H1 (cell line): Measurements from ENCODE around the gene CREBBP. TPM values are rescaled to one million over a fixed set of nuclear protein-coding genes. Genes with fewer than 3 reads are reported as not detected.

ENCODE experiments used
- CTCF ChIA-PET: fragments of 300-600 bp; sonication (Branson Sonifier 250); formaldehyde crosslinking; loops from one replicate; lab custom pipeline; 2021; ENCODE audit not compliant: partially characterized antibody; lab: Charles Lee
- POLR2A ChIA-PET: fragments of 300-600 bp; sonication (Branson Sonifier 250); formaldehyde crosslinking; loops from one replicate; lab custom pipeline; 2021; ENCODE audit warnings: inconsistent platforms; ENCODE audit not compliant: partially characterized antibody; lab: Charles Lee
- DNase-seq, 2 experiments: peaks; one replicate each; pipeline versions ENCODE4 v3.0.0 to v3.0.0-alpha.2; 2010 to 2022; ENCODE audit warnings: low spot score in 2 of 2, low read depth in 1 of 2, mixed read lengths in 1 of 2
- FAIRE-seq: peaks from 2 replicates; lab custom pipeline; 2011; peaks lifted over from hg19 to GRCh38; lab: Jason Lieb, UNC
- H2AFZ ChIP-seq: 2 replicates; pipeline ENCODE4 v1.8.1; 2012; ENCODE audit warnings: low read length, inconsistent platforms
- H2AK5ac ChIP-seq: 2 replicates; pipeline ENCODE4 v1.6.1; 2013; ENCODE audit warnings: low read depth, low read length
- H2BK120ac ChIP-seq: replicated peaks from 2 replicates; pipeline ENCODE3; 2013; ENCODE audit warnings: low read depth, low read length, inconsistent platforms
- H2BK12ac ChIP-seq: 2 replicates; pipeline ENCODE4 v1.6.1; 2013; ENCODE audit warnings: low read depth, low read length
- H2BK15ac ChIP-seq: 2 replicates; pipeline ENCODE4 v1.6.1; 2013; ENCODE audit warnings: low read length
- H2BK20ac ChIP-seq: 2 replicates; pipeline ENCODE4 v1.6.1; 2013; ENCODE audit warnings: low read length
- H2BK5ac ChIP-seq: 2 replicates; pipeline ENCODE4 v1.6.1; 2013; ENCODE audit warnings: low read depth, low read length
- H3K14ac ChIP-seq: 2 replicates; pipeline ENCODE4 v1.6.1; 2013; ENCODE audit warnings: inconsistent platforms; ENCODE audit not compliant: insufficient read length
- H3K18ac ChIP-seq: 2 replicates; pipeline ENCODE4 v1.6.1; 2013; ENCODE audit warnings: low read length; ENCODE audit errors: extremely low read depth
- H3K23ac ChIP-seq: 2 replicates; pipeline ENCODE4 v1.6.1; 2013; ENCODE audit warnings: inconsistent platforms; ENCODE audit not compliant: insufficient read length
- H3K23me2 ChIP-seq: 2 replicates; pipeline ENCODE4 v1.6.1; 2013; ENCODE audit warnings: low read depth, low read length
- H3K27ac ChIP-seq: 2 replicates; pipeline ENCODE4 v1.6.1; 2011; ENCODE audit warnings: low read depth, low read length, inconsistent platforms
- H3K27me3 ChIP-seq, 4 experiments: replicated peaks in 1 of 4; 1 replicate in 1 of 4; 2 replicates in 3 of 4; pipeline versions ENCODE4 v1.6.1 to v1.8.1; 2011 to 2013; ENCODE audit warnings: low read length in 3 of 4, mild to moderate bottlenecking in 3 of 4, inconsistent platforms in 2 of 4, mixed read lengths in 2 of 4, moderate library complexity in 1 of 4; ENCODE audit not compliant: control insufficient read depth in 3 of 4, insufficient read depth in 3 of 4; ENCODE audit errors: extremely low read depth in 1 of 4
- H3K36me3 ChIP-seq, 4 experiments: 2 replicates each; pipeline versions ENCODE4 v1.6.1 to v1.8.1; 2011 to 2013; ENCODE audit warnings: mild to moderate bottlenecking in 4 of 4, low read length in 3 of 4, moderate library complexity in 2 of 4, control low read depth in 1 of 4, inconsistent platforms in 1 of 4; ENCODE audit not compliant: insufficient read depth in 4 of 4, control insufficient read depth in 2 of 4
- H3K4ac ChIP-seq: replicated peaks from 2 replicates; pipeline ENCODE3; 2013; ENCODE audit warnings: low read length, low read depth, mixed read lengths, inconsistent platforms; ENCODE audit not compliant: insufficient read length
- H3K4me1 ChIP-seq, 4 experiments: replicated peaks in 1 of 4; 1 replicate in 1 of 4; 2 replicates in 3 of 4; pipeline versions ENCODE4 v1.6.1 to v1.8.1; 2011 to 2013; ENCODE audit warnings: low read length in 3 of 4, inconsistent platforms in 2 of 4, mixed read lengths in 1 of 4; ENCODE audit not compliant: insufficient read depth in 4 of 4, control insufficient read depth in 3 of 4
- H3K4me2 ChIP-seq, 2 experiments: 2 replicates each; pipeline versions ENCODE4 v1.6.1 to v1.8.1; 2011 to 2013; ENCODE audit warnings: low read depth in 2 of 2, low read length in 2 of 2, control low read depth in 1 of 2, inconsistent platforms in 1 of 2, mild to moderate bottlenecking in 1 of 2; ENCODE audit not compliant: insufficient read depth in 1 of 2
- H3K4me3 ChIP-seq, 4 experiments: fragments of 200-600, 300-600 bp in 1 of 4; sonication (generic), shearing (Covaris generic), sonication (Bioruptor Twin) in 1 of 4; 2 replicates each; pipeline versions ENCODE4 v1.5.1 to v1.8.1; 2011 to 2016; ENCODE audit warnings: low read length in 4 of 4, low read depth in 3 of 4, control low read depth in 2 of 4, inconsistent platforms in 2 of 4, mild to moderate bottlenecking in 2 of 4, mixed read lengths in 1 of 4, moderate library complexity in 1 of 4; ENCODE audit not compliant: insufficient read depth in 2 of 4; ENCODE audit errors: extremely low read depth in 1 of 4
- H3K56ac ChIP-seq: replicated peaks from 2 replicates; pipeline ENCODE3; 2013; ENCODE audit warnings: low read depth, mild to moderate bottlenecking, mixed read lengths, low read length, inconsistent platforms; ENCODE audit not compliant: insufficient read length
- H3K79me1 ChIP-seq: 2 replicates; pipeline ENCODE4 v1.6.1; 2013; ENCODE audit warnings: low read depth, low read length, control low read depth
- H3K79me2 ChIP-seq, 2 experiments: 2 replicates each; pipeline versions ENCODE4 v1.6.1 to v1.8.1; 2012 to 2013; ENCODE audit warnings: low read length in 2 of 2, mild to moderate bottlenecking in 2 of 2, inconsistent platforms in 1 of 2; ENCODE audit not compliant: insufficient read depth in 2 of 2, control insufficient read depth in 1 of 2
- H3K9ac ChIP-seq, 4 experiments: replicated peaks in 1 of 4; 1 replicate in 1 of 4; 2 replicates in 3 of 4; pipeline versions ENCODE4 v1.6.1 to v1.8.1; 2011 to 2013; ENCODE audit warnings: low read depth in 3 of 4, low read length in 3 of 4, control low read depth in 2 of 4, mild to moderate bottlenecking in 2 of 4, moderate library complexity in 2 of 4, inconsistent platforms in 1 of 4; ENCODE audit errors: extremely low read depth in 1 of 4
- H3K9me3 ChIP-seq, 2 experiments: 2 replicates each; pipeline versions ENCODE4 v1.6.1 to v1.8.1; 2012 to 2013; ENCODE audit warnings: mild to moderate bottlenecking in 2 of 2, moderate library complexity in 2 of 2, control low read depth in 1 of 2, inconsistent platforms in 1 of 2, low read depth in 1 of 2, low read length in 1 of 2, mixed read lengths in 1 of 2; ENCODE audit not compliant: insufficient read depth in 2 of 2
- H4K20me1 ChIP-seq, 2 experiments: replicated peaks in 1 of 2; 2 replicates each; pipeline versions ENCODE3 to v1.8.1; 2011 to 2013; ENCODE audit warnings: inconsistent platforms in 2 of 2, low read length in 2 of 2, mild to moderate bottlenecking in 1 of 2; ENCODE audit not compliant: insufficient read depth in 2 of 2, control insufficient read depth in 1 of 2
- H4K5ac ChIP-seq: 2 replicates; pipeline ENCODE4 v1.6.1; 2013; ENCODE audit warnings: low read length, low read depth, mixed read lengths, inconsistent platforms; ENCODE audit not compliant: insufficient read length
- H4K8ac ChIP-seq: 2 replicates; pipeline ENCODE4 v1.8.0; 2013; ENCODE audit warnings: mild to moderate bottlenecking, moderate library complexity, low read length, inconsistent platforms; ENCODE audit not compliant: insufficient read depth; ENCODE audit errors: extremely low read depth
- H4K91ac ChIP-seq: replicated peaks from 2 replicates; pipeline ENCODE3; 2013; ENCODE audit warnings: low read length, mixed read lengths, inconsistent platforms; ENCODE audit not compliant: insufficient read length
- ASH2L ChIP-seq: fragments of 200-600, 300-600 bp; sonication (generic); IDR thresholded peaks from one replicate; pipeline ENCODE4 v1.7.1; 2017; ENCODE audit warnings: low read length
- PHF8 ChIP-seq: fragments of 200-600 bp; sonication (generic); conservative IDR thresholded peaks from 2 replicates; pipeline ENCODE4 v1.7.1; 2012; ENCODE audit warnings: low read depth, mild to moderate bottlenecking, inconsistent platforms, low read length, moderate library complexity
- RAD21 ChIP-seq, 2 experiments: IDR thresholded peaks in 1 of 2; conservative IDR thresholded peaks in 1 of 2; 2 replicates each; pipeline ENCODE4 v1.6.1; 2011; ENCODE audit warnings: low read depth in 2 of 2, low read length in 2 of 2, improper control_type of control experiment in 1 of 2, inconsistent platforms in 1 of 2, mild to moderate bottlenecking in 1 of 2, moderate library complexity in 1 of 2
- WGBS, 2 experiments: shearing (Covaris generic) in 1 of 2; methylation state at CpG; one replicate each; pipeline versions ENCODE4 v1.1.6 to v1.1.7; 2013 to 2015; ENCODE audit warnings: low lambda C conversion rate in 2 of 2, mixed read lengths in 2 of 2, inconsistent platforms in 1 of 2, low coverage in 1 of 2, missing lambda C conversion rate in 1 of 2; ENCODE audit not compliant: insufficient replicate concordance in 2 of 2, insufficient coverage in 1 of 2, insufficient read length in 1 of 2; ENCODE audit errors: extremely low coverage in 1 of 2, missing lambda C conversion rate in 1 of 2; 5-methylcytosine and 5-hydroxymethylcytosine counted together
- polyA plus RNA-seq, 7 experiments: library from polyadenylated mRNA; depleted of rRNA in 3 of 7; stranded (reverse) in 5 of 7; unstranded in 2 of 7; fragments of >200 nt in 5 of 7; fragments of 200-250 nt in 2 of 7; gene quantifications; 1 replicate in 5 of 7; 2 replicates in 1 of 7; 4 replicates in 1 of 7; pipeline versions ENCODE4 v1.2.1 to v1.2.3, GENCODE V29; 2011 to 2013; ENCODE audit warnings: missing spikeins in 2 of 7, mixed read lengths in 2 of 7
- total RNA-seq: library from RNA; stranded (reverse); fragmentation: NEBNext Ultra II Directional; extraction: Animal tissue kit (Norgen Biotek cat#: 25700); gene quantifications from 2 replicates; pipeline ENCODE4 v1.2.1, GENCODE V29; 2021

Gene CREBBP
- total and polyA plus RNA-seq, 2 of the 8 experiments (the other 6 are each of a cell fraction or from before 2014, with no cell fraction given) = 10.0 to 60.1 TPM

GRCh38 chr16:3908951-3909437 lies 28.5 kb upstream of the CREBBP start:
- Histone ChIP-seq H3K56ac (no peak overlapping the region), H3K18ac (no peak overlapping the region), H3K23ac (no peak overlapping the region), H3K4ac (no peak overlapping the region), H3K4me1 (peaks cover 0 to 3% (median under 1%) of the 10 kb centered on the region in 4 experiments; a peak in 1 of 7 replicates), H2BK12ac (no peak overlapping the region), H2BK15ac (no peak overlapping the region; the same call in 1 of the 2 replicates), H2BK20ac (no peak overlapping the region), H4K5ac (no peak overlapping the region), H4K91ac (no peak overlapping the region), H3K36me3 (no peaks in the 10 kb centered on the region), H2AFZ (no peak overlapping the region), H3K27ac (no peak overlapping the region), H3K9me3 (no peaks in the 10 kb centered on the region), H3K4me3 (no peak overlapping the region), H4K20me1 (no peaks in the 10 kb centered on the region), H2BK120ac (no peak overlapping the region), H3K14ac (no peak overlapping the region), H2AK5ac (no peak overlapping the region), H4K8ac (no peak overlapping the region), H3K79me1 (no peaks in the 10 kb centered on the region), H3K79me2 (no peaks in the 10 kb centered on the region), H3K9ac (no peak overlapping the region), H3K27me3 (no peaks in the 10 kb centered on the region), H3K4me2 (no peak overlapping the region), H3K23me2 (no peaks in the 10 kb centered on the region), H2BK5ac (no peak overlapping the region)
- DNase-seq (no peak), FAIRE-seq (no peak)
- CTCF ChIA-PET = no interaction called here
- POLR2A ChIA-PET = no interaction called here
- no peak for TF ChIP-seq ASH2L
- TF ChIP-seq PHF8 = no peak
- TF ChIP-seq RAD21 (IDR thresholded peaks at IDR 0.05 in 1 of 2, conservative IDR thresholded peaks at IDR 0.05 in 1 of 2; ENCODE audit: low read depth in 2 of 2, low read length in 2 of 2) = peak; percentile 31 to 45
- WGBS, 2 experiments = 86% methylated on average over 17 of the region's 17 CpGs; no CpG with 5 or more reads in 1 of the 2 experiments
